Lower lobe of right lung (tissue), 2 donors: ENCODE data around the gene ZCCHC4. TPM values are rescaled to one million over a fixed set of nuclear protein-coding genes. Genes with fewer than 3 reads are reported as not detected.

Experiments used
- ATAC-seq, 2 donors: fragments of 200-7000 bp; cut with Tn5 transposase; one replicate each; pipeline ENCODE4 v1.9.1; 2020 to 2022; ENCODE audit warnings: mild to moderate bottlenecking in 2 of 2, moderate library complexity in 2 of 2
- DNase-seq: peaks from one replicate; pipeline ENCODE4 v3.0.0-alpha.2; 2020
- H3K27ac ChIP-seq: fragments of 200-600 bp; one replicate; pipeline ENCODE4 v1.8.0; 2022
- H3K27me3 ChIP-seq: fragments of 200-600 bp; one replicate; pipeline ENCODE4 v1.8.0; 2022; ENCODE audit warnings: low read depth
- H3K36me3 ChIP-seq: fragments of 200-600 bp; one replicate; pipeline ENCODE4 v1.8.0; 2022; ENCODE audit warnings: mild to moderate bottlenecking
- H3K4me1 ChIP-seq: fragments of 200-600 bp; one replicate; pipeline ENCODE4 v1.8.0; 2022
- H3K4me3 ChIP-seq: fragments of 200-600 bp; one replicate; pipeline ENCODE4 v1.8.0; 2022; ENCODE audit warnings: mild to moderate bottlenecking
- H3K9me3 ChIP-seq: fragments of 200-600 bp; one replicate; pipeline ENCODE4 v1.8.0; 2022
- intact Hi-C: fragments of 100-400 bp; cut with DNase I; formaldehyde crosslinking; loops from one replicate; pipeline ENCODE4 v1.11.0; 2022
- total RNA-seq: library from RNA; stranded (reverse); fragmentation: NEBNext Ultra II Directional; extraction: Animal tissue kit (Norgen Biotek cat#: 25700); gene quantifications from one replicate; pipeline ENCODE4 v1.2.1, GENCODE V29; 2021
- TF ChIP-seq, protein P1 (sequence below): fragments of 200-600 bp; IDR thresholded peaks from one replicate; pipeline ENCODE4 v1.8.0; 2022; ENCODE audit warnings: antibody characterized with exemption, mild to moderate bottlenecking
- donor health status: DM: no; HTN: yes; CAD: no; lungs with severe emphysema.

The ZCCHC4 gene
- total RNA-seq, 1 donor from 2014 or later = 12.2 TPM

GRCh38 chr4:25290490-25291067, 22.0 kb upstream of the ZCCHC4 start:
- intact Hi-C loops = no loop called here
- Histone ChIP-seq H3K27me3 (no peaks in the 10 kb centered on the region), H3K4me1 (no peaks in the 10 kb centered on the region), H3K4me3 (no peak overlapping the region), H3K9me3 (peaks cover 5% of the 10 kb centered on the region), H3K36me3 (no peaks in the 10 kb centered on the region), H3K27ac (no peak overlapping the region)
- TF ChIP-seq, protein P1, sequence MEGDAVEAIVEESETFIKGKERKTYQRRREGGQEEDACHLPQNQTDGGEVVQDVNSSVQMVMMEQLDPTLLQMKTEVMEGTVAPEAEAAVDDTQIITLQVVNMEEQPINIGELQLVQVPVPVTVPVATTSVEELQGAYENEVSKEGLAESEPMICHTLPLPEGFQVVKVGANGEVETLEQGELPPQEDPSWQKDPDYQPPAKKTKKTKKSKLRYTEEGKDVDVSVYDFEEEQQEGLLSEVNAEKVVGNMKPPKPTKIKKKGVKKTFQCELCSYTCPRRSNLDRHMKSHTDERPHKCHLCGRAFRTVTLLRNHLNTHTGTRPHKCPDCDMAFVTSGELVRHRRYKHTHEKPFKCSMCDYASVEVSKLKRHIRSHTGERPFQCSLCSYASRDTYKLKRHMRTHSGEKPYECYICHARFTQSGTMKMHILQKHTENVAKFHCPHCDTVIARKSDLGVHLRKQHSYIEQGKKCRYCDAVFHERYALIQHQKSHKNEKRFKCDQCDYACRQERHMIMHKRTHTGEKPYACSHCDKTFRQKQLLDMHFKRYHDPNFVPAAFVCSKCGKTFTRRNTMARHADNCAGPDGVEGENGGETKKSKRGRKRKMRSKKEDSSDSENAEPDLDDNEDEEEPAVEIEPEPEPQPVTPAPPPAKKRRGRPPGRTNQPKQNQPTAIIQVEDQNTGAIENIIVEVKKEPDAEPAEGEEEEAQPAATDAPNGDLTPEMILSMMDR = no peak
- DNase-seq (no peak), ATAC-seq (no peak)

GRCh38 chr4:25291158-25291733, 21.3 kb upstream of the ZCCHC4 start:
- TF ChIP-seq, protein P1 = no peak
- ATAC-seq (no peak), DNase-seq (no peak)
- intact Hi-C loops = no loop called here
- H3K36me3 ChIP-seq = no peaks in the 10 kb centered on the region
- H3K27me3 ChIP-seq = no peaks in the 10 kb centered on the region
- no peaks in the 10 kb centered on the region for H3K4me1 ChIP-seq
- H3K27ac ChIP-seq = no peak overlapping the region
- peaks cover 5% of the 10 kb centered on the region for H3K9me3 ChIP-seq
- no peak overlapping the region for H3K4me3 ChIP-seq

DNA sequence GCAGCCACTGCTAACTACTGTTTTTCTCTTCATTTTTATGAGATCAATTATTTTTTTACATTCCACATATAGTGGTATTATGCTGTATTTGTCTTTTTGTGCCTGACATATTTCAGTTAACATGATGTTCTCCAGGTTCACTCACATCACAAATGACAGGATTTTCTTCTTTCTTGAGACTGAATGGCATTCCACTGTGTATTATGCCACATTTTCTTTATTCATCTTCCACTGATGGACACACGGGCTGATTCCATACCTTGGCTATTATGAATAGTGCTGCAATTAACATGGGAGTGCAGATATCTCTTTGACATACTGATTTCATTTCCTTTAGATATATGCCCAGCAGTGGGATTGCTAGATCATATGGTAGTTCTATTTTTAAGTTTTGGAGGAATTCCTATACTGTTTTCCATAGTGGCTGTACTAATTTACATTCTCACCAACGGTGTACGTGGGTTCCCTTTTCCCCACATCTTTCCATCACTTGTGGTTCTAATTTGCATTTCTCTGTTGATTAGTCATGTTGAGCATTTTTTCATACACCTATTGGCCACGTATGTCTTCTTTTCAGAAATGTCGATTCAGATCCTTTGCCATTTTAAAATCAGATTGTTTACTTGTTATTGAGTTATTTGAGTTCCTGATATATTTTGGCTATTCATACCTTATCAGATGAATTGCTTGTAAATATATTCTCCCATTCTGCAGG, 14.9 kb upstream of the ZCCHC4 start:
- TF ChIP-seq, protein P1 = no peak
- H3K27ac ChIP-seq = no peak overlapping the region
- ATAC-seq (no peak), DNase-seq (no peak)
- H3K9me3 ChIP-seq = no peaks in the 10 kb centered on the region
- no peaks in the 10 kb centered on the region for H3K4me1 ChIP-seq
- H3K27me3 ChIP-seq = no peaks in the 10 kb centered on the region
- H3K36me3 ChIP-seq = no peaks in the 10 kb centered on the region
- intact Hi-C loops = no loop called here
- H3K4me3 ChIP-seq = no peak overlapping the region

- Histone ChIP-seq H3K9me3 (no peaks in the 10 kb centered on the region), H3K4me1 (no peaks in the 10 kb centered on the region), H3K36me3 (no peaks in the 10 kb centered on the region), H3K27ac (peak overlapping the region; percentile 61), H3K4me3 (no peak overlapping the region), H3K27me3 (no peaks in the 10 kb centered on the region)
- peak; percentile 96 to 98 for ATAC-seq
- TF ChIP-seq, protein P1 = no peak
- peak; percentile 60 for DNase-seq
- intact Hi-C loops = no loop called here
These were observed 12.9 kb upstream of the ZCCHC4 start for GRCh38 chr4:25299476-25300203.

DNA sequence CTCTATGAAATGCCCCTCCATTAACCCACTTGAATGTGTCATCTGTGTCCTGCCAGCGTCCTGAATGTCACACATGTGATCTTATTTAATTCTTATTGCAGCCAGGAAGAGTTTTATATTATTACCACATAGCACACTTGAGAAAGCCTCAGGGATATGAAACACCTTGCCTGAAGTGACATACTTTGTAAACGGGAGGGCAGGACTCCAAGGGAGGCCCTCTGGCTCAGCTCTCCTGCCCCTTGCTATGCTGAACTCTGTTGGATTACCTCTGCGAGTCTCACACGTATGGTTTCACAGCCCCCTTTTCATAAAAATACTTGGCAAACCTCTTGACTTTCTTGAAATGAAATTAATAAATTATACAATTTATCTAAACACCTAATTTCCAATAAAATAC, 11.1 kb upstream of the ZCCHC4 start:
- Histone ChIP-seq H3K9me3 (no peaks in the 10 kb centered on the region), H3K36me3 (no peaks in the 10 kb centered on the region), H3K27me3 (no peaks in the 10 kb centered on the region), H3K27ac (peak overlapping the region; percentile 32), H3K4me1 (no peaks in the 10 kb centered on the region), H3K4me3 (no peak overlapping the region)
- DNase-seq (peak; percentile 55), ATAC-seq (peak in 1 of 2 donors; percentile 67)
- intact Hi-C loops = no loop called here
- TF ChIP-seq, protein P1 = no peak
